HG03520 (cell line): Measurements from ENCODE around the gene ZNF417.
A peak's percentile ranks its signal among the peaks of the same experiment; 100 is the strongest.
"Not testable (repeated sequence)": the region's sequence is repeated elsewhere in the genome, so short reads cannot be mapped to it uniquely, and the experiment has no call there.

ENCODE experiments used
- ATAC-seq: cut with Tn5 transposase; IDR thresholded peaks from one replicate; pipeline ENCODE4 v1.9.1; 2021; ENCODE audit warnings: mild to moderate bottlenecking, moderate library complexity; ENCODE audit not compliant: unreplicated experiment

Gene ZNF417

DNA sequence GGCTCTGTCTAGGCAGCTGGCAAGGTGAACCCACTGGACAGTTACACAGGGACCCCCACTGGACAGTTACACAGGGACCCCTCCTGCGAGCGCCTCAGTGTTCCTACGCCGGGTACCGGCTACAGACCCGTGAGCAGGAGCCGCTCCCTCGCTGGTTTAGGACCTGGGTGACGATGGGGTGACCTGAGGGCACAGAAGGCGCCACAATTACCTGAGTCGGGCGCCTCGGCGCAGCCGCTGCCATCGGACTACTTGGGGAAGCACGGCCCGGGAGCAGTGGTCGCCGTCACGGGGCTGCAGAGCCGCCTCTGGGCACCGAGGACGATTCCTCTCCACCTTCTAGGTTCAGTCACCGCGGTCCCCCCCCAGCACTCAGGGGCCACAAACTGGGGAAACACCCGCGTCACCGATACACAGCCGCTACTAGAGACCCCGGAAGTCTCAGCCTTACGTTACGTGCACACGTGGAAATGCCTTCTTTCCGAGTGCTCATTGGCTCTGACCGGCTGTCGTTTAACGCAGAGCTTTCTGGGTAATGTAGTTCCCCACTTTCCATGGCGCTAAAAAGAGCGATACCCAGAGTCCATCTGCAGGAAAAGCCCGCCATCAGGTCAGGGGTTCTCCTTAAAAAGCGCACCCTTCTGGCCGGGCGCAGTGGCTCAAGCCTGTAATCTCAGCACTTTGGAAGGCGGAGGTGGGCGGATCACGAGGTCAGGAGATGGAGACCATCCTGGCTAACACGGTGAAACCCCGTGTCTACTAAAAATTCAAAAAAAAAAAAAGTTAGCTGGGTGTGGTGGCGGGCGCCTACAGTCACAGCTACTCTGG is at the start of gene ZNF417:
Gene ZNF417 (minus strand): TSS at position 425 of the 828 bp plus-strand sequence. CDS start 181 bp downstream, at position 244.
- peak; percentile 98 for ATAC-seq

DNA sequence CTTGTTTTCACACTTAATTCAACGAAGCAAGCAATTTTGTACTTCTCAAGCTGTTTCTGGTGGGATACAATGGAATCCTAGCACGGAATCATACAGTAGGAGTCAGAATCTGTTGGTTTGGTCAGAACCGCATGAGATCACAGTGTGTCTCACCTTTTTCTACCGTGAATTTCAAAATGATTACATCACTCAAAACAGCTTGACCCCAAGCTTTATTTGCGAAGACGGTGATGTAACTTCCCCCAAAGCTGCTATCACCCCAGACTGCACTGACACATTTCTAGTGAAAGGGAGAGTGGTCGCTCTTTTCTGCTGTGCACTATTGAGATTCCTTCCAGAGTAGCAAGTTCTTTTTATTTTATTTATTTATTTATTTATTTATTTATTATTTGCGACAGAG is 48.4 kb upstream of the ZNF417 start:
- no peak for ATAC-seq

- no peak for ATAC-seq
Observed at GRCh38 chr19:57961785-57962184, 45.4 kb upstream of the ZNF417 start.

- no peak for ATAC-seq
Observed at GRCh38 chr19:57954996-57955395, 38.6 kb upstream of the ZNF417 start.

GRCh38 chr19:57949702-57950101 is 33.3 kb upstream of the ZNF417 start:
- no peak for ATAC-seq

DNA sequence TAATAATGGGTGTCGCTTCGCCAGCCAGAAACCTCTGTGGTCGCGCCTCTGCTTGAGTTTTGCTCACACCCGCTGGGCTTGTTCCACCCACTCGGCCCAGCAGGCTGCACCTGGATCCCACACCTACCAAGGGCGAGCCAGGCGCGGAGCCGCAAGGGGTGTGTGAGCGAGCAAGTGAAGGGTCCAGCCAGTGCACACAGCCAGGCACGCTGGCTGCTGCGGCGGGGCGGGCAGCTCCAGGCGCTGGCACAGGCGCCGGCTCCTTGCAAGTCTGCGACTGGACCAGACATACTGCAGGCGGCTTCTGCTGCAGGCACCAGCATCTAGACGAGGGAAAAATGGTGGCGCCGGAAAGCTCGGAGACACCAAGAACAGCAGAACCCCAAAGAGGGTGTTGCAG is 32.9 kb upstream of the ZNF417 start:
- no peak for ATAC-seq

GRCh38 chr19:57947419-57948134 is 31.2 kb upstream of the ZNF417 start, which contains the start of gene ZNF256:
Gene ZNF256, minus strand, starts transcription at chr19:57947706. Its CDS starts 232 bp downstream, at chr19:57947474.
- peak; percentile 86 for ATAC-seq

DNA sequence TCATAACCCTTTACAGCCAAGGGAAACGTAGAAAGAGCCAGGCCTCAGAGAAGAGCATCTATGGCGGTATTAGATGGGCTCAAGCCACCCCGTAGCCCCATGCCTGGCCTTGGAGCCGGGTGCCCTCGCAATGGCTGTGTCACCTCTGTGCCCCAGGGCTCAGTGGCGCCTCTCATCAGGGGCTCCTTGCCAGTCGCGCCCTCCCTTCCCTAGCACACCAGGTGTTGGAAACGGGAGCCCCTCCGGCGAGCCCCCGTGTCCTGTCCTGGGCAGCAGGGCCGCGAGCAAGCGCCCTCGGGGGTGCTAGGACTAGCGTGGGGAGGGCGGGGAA is 30.7 kb upstream of the ZNF417 start:
- ATAC-seq = no peak

DNA sequence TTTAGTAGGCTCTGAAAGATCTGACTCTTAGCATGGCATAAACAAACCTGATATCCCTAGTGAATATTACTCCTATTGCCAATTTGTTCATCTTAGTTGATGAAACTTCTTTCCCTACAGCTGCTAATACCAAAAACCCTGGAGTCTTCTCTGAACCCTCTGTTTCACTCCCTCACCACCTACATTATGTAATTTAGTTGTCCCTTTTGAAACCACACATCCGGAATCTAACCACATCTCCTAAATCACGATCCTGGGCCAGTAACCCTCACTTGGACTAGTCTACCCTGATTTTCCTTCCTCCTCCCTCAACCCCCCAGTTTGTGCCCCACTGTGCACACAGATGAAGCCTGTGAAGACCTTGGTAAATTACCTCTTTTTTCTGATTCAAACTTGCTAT is 29.9 kb upstream of the ZNF417 start:
- ATAC-seq = no peak

- no peak for ATAC-seq
Observed at GRCh38 chr19:57941593-57941992, 25.2 kb upstream of the ZNF417 start.

GRCh38 chr19:57935731-57936130 is 19.3 kb upstream of the ZNF417 start:
- no peak for ATAC-seq

GRCh38 chr19:57934820-57935665 is 18.7 kb upstream of the ZNF417 start, which contains the start of gene ZNF418:
Gene ZNF418, minus strand, starts transcription at chr19:57935402. Its CDS starts 1,580 bp downstream, at chr19:57933822.
- ATAC-seq = no peak

DNA sequence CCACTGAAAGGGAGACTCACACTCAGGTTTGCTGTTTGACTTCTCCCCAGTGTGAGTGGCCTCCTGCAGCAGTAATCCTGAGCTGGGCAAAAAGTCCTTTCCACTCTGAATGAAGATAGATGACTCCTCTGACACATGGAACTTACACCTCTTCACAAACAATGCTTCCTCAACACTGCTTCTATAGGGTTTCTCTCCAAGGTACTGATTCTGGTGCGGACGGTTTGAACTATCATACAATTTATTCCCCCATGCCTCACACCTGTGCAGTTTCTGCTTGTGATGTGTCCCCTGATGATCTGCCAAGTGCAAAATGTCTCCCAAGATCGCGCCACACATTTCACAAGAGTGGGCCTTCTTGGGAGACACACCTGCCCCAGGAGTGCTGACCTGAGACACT is 11.2 kb upstream of the ZNF417 start:
- ATAC-seq = no peak

GRCh38 chr19:57914531-57914930 is 1.9 kb downstream of the ZNF417 start:
- ATAC-seq = no peak

- ATAC-seq = no peak
Observed at GRCh38 chr19:57907394-57907793, 9.0 kb downstream of the ZNF417 start.

DNA sequence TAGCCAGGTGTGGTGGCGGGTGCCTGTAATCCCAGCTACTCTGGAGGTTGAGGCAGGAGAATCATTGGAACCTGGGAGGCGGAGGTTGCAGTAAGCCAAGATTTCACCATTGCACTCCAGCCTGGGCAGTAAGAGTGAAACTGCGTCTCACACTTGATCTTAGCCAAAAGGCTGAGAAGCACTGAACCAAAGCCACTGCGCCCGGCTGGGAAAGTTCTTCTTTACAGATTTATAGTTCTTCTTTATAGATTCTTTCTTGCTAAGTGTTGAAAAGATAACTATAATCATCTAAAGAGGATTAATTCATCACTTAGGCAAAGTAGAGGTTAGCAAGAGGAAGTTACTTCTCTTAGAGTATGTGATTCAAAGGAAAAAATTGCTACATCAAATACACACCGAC is 11.1 kb downstream of the ZNF417 start:
- no peak for ATAC-seq

DNA sequence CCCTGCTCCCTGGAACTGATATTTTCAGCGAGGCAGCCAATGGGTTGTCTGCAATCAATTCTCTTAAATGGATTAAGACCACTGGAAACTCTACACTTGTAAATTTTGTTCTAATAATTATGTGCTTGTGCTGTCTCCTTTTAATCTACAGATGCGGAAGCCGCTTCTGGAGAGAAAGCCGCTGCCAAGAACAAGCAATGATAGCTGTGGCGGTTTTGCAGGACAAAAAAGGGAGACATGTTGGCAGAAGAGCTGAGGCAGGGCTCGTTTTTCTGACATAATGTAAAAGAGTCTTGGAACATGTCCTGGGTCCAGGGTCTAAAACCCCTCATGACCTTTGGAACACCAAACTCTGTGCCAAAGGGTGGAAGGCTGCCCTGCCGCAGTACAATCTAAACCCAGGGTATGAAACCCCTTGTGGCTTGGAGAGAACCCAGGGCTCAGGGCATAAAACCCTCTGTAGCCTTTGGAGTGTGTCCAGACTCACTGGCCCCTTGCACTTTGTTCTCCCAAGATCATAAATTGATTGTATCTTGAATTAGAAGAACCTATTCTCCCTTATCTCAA is 12.7 kb downstream of the ZNF417 start:
- no peak for ATAC-seq

DNA sequence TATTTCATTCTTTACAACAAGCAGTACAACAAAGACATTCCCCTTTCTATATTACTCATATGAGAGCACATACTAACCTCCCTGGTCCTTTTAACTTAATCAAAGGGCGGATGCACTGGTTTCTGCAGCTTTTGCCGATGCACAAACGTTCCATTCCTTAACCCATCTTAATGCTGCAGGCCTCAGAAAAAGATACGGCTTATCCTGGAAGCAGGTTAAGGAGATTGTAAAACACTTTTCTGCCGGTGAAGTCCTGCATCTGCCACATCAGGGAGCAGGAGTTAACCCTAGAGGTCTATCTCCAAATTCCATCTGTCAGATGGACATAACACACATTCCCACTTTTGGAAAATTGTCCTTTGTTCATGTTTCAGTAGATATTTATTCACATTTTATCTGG is 16.1 kb downstream of the ZNF417 start:
- ATAC-seq = no peak

DNA sequence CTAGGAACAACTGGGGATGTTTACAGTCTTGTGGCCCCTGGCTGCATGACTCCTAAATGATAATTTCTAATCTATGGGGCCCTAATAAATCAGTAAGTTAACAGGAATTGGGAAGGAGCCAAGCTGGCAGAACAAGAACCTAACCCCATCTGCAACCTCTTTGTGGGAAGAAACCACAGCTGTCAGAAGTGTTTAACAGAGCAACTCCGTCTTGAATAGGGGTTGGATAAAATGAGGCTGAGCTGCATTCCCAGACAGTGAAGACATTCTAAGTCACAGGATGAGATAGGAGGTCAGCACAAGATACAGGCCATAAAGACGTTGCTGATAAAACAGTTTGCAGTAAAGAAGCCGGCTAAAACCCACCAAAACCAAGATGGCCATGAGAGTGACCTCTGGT is 25.7 kb downstream of the ZNF417 start:
- ATAC-seq = not testable (repeated sequence)

- ATAC-seq = no peak
Observed at GRCh38 chr19:57888560-57889231, 27.7 kb downstream of the ZNF417 start, which contains the start of gene ZNF814. Gene ZNF814, minus strand, starts transcription at chr19:57889037. Its CDS starts 235 bp downstream, at chr19:57888802.
